ENCODE results near the gene OR2T2.
"Not testable (repeated sequence)": the region's sequence is repeated elsewhere in the genome, so short reads cannot be mapped to it uniquely, and the experiment has no call there.

DNA sequence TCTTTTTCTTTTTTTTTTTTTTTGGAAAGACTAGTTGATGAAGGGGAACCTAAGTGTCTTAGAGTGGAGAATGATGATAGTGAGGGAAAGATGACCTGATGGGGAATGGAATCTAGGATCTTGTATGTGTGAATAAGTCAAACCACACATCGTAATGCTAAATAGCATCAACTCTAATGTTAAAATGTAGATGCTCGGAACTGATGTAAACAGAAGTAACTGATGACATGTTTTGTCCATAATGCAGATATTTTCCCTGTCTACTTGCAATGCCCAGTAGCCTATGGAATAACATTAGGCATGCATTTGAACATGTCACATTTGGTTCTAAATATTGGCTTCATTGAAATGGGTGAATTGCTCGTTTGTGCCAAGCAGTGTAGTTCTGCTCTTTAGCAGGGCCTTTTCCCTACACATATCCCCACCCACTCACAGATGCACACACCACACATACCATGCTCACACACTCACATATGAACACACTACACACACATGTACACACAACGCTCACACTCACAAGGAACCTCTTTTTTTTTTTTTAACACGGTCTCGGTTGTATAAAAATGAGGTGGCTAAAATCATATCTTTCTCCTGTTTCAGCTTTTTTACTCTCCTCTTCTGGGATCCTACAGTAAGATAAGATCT lies 4.5 kb downstream of the OR2T2 start:
- TF ChIP-seq, protein P1, sequence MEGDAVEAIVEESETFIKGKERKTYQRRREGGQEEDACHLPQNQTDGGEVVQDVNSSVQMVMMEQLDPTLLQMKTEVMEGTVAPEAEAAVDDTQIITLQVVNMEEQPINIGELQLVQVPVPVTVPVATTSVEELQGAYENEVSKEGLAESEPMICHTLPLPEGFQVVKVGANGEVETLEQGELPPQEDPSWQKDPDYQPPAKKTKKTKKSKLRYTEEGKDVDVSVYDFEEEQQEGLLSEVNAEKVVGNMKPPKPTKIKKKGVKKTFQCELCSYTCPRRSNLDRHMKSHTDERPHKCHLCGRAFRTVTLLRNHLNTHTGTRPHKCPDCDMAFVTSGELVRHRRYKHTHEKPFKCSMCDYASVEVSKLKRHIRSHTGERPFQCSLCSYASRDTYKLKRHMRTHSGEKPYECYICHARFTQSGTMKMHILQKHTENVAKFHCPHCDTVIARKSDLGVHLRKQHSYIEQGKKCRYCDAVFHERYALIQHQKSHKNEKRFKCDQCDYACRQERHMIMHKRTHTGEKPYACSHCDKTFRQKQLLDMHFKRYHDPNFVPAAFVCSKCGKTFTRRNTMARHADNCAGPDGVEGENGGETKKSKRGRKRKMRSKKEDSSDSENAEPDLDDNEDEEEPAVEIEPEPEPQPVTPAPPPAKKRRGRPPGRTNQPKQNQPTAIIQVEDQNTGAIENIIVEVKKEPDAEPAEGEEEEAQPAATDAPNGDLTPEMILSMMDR (IDR thresholded peaks at IDR 0.05), result not testable (repeated sequence)
- not testable (repeated sequence) for TF ChIP-seq POLR2A (IDR thresholded peaks at IDR 0.05)

Measured in uterus (tissue), 2 donors.